Esophagus (tissue), 2 donors: ENCODE results near the gene SPNS3. TPM values are rescaled to one million over a fixed set of nuclear protein-coding genes. Genes with fewer than 3 reads are reported as not detected.

Experiments used
- H3K27ac ChIP-seq, 2 donors: one replicate each; pipeline ENCODE4 v1.5.1; 2013; ENCODE audit warnings: low read depth in 2 of 2, mild to moderate bottlenecking in 2 of 2, inconsistent platforms in 1 of 2, low read length in 1 of 2, moderate library complexity in 1 of 2
- H3K27me3 ChIP-seq, 2 donors: one replicate each; pipeline ENCODE4 v1.6.1; 2013; ENCODE audit warnings: low read length in 2 of 2, control low read depth in 1 of 2, mild to moderate bottlenecking in 1 of 2; ENCODE audit not compliant: insufficient read depth in 2 of 2, control insufficient read depth in 1 of 2
- H3K36me3 ChIP-seq, 2 donors: one replicate each; pipeline ENCODE4 v1.6.1; 2013; ENCODE audit warnings: low read length in 1 of 2; ENCODE audit not compliant: control insufficient read depth in 2 of 2, insufficient read depth in 2 of 2
- H3K4me1 ChIP-seq, 2 donors: one replicate each; pipeline ENCODE4 v1.6.1; 2013; ENCODE audit warnings: low read length in 1 of 2; ENCODE audit not compliant: control insufficient read depth in 2 of 2, insufficient read depth in 2 of 2
- H3K4me3 ChIP-seq, 2 donors: one replicate each; pipeline ENCODE4 v1.5.1; 2013; ENCODE audit warnings: low read length in 2 of 2, mild to moderate bottlenecking in 2 of 2, low read depth in 1 of 2, moderate library complexity in 1 of 2
- H3K9me3 ChIP-seq, 2 donors: one replicate each; pipeline ENCODE4 v1.6.1; 2013; ENCODE audit warnings: mild to moderate bottlenecking in 2 of 2, low read depth in 1 of 2, low read length in 1 of 2, moderate library complexity in 1 of 2; ENCODE audit not compliant: control insufficient read depth in 2 of 2, insufficient read depth in 1 of 2
- WGBS, 2 donors: extraction: QIAGEN DNeasy Blood & Tissue Kit; methylation state at CpG; one replicate each; pipeline ENCODE4 v1.1.7; 2013; 5-methylcytosine and 5-hydroxymethylcytosine counted together
- polyA plus RNA-seq, 2 donors: library from polyadenylated mRNA; stranded (reverse); fragments of 200-250 nt; gene quantifications; one replicate each; pipeline ENCODE4 v1.2.3, GENCODE V29; 2013
- donor health status: healthy with polysubstance abuse.
- donor health status: Bipolar disorder and iron deficiency.

SPNS3 gene
- polyA plus RNA-seq, 2 donors: 0.36 to 1.3 TPM

DNA sequence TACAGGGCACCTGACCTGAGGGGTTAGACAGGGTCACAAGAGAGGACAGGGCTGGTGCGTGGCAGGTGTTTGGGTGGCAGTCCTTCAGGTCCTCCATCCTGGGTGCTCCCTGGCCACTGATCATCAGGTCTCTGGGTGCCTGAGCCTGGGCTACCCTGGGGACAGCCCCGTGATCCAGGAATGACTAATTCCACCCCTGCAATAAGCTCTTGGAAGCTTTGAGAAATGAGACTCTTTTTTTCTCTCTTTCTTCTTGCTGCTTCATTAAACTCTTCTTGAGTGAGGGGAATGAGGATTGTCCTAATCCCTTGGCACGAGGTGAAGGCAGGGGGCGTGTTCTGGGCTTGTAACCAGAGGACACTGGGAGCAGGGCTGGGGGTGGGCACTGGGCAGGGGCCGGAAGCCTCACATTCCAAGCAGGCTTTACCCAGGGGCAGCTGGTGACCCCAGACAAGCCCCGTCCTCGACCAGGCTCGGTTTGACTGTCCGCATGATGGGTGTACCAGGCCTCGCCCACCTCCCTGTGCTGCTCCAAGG, 43.6 kb downstream of the SPNS3 start:
- no peaks in the 10 kb centered on the region for H3K27me3 ChIP-seq
- H3K9me3 ChIP-seq: no peaks in the 10 kb centered on the region
- WGBS, 2 donors: 66 to 70% methylated on average over 10 of the region's 10 CpGs
- peak overlapping the region in 1 of 2 donors; percentile 24 for H3K4me3 ChIP-seq
- H3K27ac ChIP-seq: peak overlapping the region; percentile 16 to 69
- H3K4me1 ChIP-seq: peaks cover 9 to 23% of the 10 kb centered on the region in 2 donors
- no peaks in the 10 kb centered on the region for H3K36me3 ChIP-seq

- Histone ChIP-seq H3K27me3 (no peaks in the 10 kb centered on the region), H3K27ac (no peak overlapping the region), H3K4me3 (no peak overlapping the region), H3K4me1 (peaks cover 9 to 28% of the 10 kb centered on the region in 2 donors), H3K9me3 (no peaks in the 10 kb centered on the region), H3K36me3 (no peaks in the 10 kb centered on the region)
- whole genome bisulfite sequencing, 2 donors: 86 to 92% methylated on average over 11 of the region's 11 CpGs
These were observed 44.6 kb downstream of the SPNS3 start for GRCh38 chr17:4478318-4478830.

DNA sequence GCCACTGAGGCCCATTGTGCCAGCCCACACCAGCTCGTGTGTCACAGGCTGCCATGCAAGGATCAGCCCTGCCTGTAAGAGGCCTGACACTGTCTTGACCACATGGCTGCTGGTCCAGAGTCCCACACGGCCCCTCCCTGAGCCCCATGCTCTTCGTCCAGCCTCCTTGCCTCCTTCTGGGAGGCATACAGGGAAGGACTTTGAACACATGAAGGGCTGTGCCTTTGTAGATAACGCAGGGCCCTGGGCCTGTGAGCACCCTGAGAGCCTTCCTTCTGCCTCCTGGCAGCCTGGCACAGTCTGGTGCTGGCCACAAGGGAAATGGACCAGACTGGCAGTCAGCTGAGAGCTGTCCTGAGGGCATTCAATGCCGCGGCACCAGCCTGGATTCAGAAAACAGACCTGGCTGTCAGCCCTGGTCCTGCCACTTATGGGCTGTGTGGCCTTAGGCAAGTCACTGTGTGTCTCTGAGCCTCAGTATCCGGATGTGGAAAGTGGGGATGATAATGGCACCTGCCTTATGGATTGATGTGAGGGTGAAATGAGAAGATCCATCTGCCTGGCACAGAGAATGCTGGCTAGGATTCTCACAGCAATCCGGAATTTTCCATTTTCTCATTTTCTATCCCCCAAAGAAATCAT, 45.7 kb downstream of the SPNS3 start:
- 69 to 77% methylated on average over 8 of the region's 8 CpGs for WGBS, 2 donors
- Histone ChIP-seq H3K4me1 (peaks cover 9 to 27% of the 10 kb centered on the region in 2 donors), H3K9me3 (no peaks in the 10 kb centered on the region), H3K36me3 (no peaks in the 10 kb centered on the region), H3K4me3 (no peak overlapping the region), H3K27me3 (no peaks in the 10 kb centered on the region), H3K27ac (peak overlapping the region; percentile 33 to 77)

DNA sequence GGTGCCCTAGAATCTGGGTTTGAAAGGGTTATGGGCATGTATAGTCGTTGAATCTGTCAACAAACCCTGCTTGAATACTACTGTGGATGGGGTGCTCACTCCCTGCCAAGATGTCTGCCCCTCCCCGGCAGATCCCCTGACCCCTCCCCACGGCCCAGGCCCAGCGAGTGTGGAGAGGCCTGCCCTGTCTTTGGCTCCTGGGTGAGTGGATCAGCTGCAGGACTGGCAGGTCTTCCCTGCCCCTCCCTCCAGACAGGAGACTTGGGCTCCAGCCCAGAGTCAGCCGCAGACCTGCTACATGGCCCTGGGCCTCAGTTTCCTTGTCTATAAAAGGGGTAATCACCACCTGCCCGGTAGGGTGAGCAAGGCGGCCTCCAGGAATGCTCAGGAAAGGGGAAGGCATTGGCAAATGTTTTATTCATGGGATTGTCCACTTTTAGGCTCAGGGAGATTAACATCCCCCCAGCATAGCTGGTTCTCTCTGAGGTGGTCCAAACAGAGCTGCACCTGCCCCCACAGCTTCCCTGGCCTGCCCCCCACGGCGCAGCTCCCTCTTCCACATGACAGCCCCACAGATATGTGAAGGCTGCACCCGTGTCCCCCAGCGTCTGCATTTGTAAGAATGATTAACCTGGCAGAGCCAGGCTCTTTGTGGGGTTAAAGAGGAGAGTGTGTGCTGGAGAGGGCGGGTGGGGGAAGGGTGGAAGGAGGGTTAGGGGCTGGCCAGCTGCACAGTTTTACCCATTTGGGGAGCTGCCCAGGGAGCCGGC, 46.4 kb downstream of the SPNS3 start:
- Histone ChIP-seq H3K9me3 (no peaks in the 10 kb centered on the region), H3K27ac (peak overlapping the region in 1 of 2 donors; percentile 3), H3K4me1 (peaks cover 9 to 25% of the 10 kb centered on the region in 2 donors), H3K36me3 (no peaks in the 10 kb centered on the region), H3K4me3 (no peak overlapping the region), H3K27me3 (no peaks in the 10 kb centered on the region)
- WGBS, 2 donors: 60 to 63% methylated on average over 13 of the region's 13 CpGs

- Histone ChIP-seq H3K4me1 (peaks cover 7 to 20% of the 10 kb centered on the region in 2 donors), H3K4me3 (no peak overlapping the region), H3K36me3 (no peaks in the 10 kb centered on the region), H3K27me3 (no peaks in the 10 kb centered on the region), H3K9me3 (no peaks in the 10 kb centered on the region), H3K27ac (peak overlapping the region; percentile 19 to 47)
- WGBS, 2 donors: 43 to 48% methylated on average over 14 of the region's 14 CpGs
These were observed 47.5 kb downstream of the SPNS3 start for GRCh38 chr17:4480929-4481898.

DNA sequence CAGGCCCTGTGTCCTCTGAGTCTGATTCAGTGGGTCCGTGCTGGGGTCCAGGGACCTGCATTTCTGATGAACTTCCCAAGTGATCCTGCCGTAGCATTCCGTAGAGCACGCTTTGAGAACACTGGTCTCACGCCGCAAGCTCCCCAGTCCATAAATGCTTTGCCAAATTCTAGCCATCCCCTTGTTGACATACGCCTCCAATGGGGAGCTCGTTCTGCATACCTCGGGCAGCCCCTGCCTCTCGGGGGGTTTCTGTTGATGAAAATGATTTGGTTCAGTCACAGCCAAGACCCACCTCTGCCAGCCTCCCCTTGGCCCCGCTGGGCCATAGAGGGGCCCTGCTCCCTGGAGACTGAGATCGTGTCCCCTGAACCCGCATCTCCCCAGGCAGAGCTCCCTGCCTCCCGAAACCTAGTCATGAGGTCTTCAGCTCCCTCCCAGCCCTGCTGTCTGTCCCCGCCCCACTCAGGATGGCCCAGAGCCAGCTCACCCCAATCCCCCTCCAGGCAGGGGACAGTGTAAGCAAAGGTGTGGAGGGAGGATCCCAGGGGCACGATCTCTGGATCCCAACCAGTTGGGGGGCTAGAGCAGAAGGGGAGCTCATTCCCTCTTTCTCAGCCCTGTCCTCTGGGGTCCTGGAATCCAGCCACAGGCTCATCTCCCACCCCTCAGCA, 48.7 kb downstream of the SPNS3 start:
- Histone ChIP-seq H3K4me1 (peaks cover 3 to 11% of the 10 kb centered on the region in 2 donors), H3K4me3 (no peak overlapping the region), H3K36me3 (no peaks in the 10 kb centered on the region), H3K27ac (peak overlapping the region in 1 of 2 donors; percentile 23), H3K9me3 (no peaks in the 10 kb centered on the region), H3K27me3 (no peaks in the 10 kb centered on the region)
- 84 to 86% methylated on average over 16 of the region's 16 CpGs for WGBS, 2 donors

- Histone ChIP-seq H3K27me3 (no peaks in the 10 kb centered on the region), H3K9me3 (no peaks in the 10 kb centered on the region), H3K4me3 (no peak overlapping the region), H3K27ac (peak overlapping the region; percentile 23 to 44), H3K4me1 (peaks cover 3 to 9% of the 10 kb centered on the region in 2 donors), H3K36me3 (no peaks in the 10 kb centered on the region)
- 59 to 60% methylated on average over 13 of the region's 13 CpGs for WGBS, 2 donors
These were observed 49.5 kb downstream of the SPNS3 start for GRCh38 chr17:4483012-4483840.
